Measurements from ENCODE around the gene DTD2.

The DTD2 gene

DNA sequence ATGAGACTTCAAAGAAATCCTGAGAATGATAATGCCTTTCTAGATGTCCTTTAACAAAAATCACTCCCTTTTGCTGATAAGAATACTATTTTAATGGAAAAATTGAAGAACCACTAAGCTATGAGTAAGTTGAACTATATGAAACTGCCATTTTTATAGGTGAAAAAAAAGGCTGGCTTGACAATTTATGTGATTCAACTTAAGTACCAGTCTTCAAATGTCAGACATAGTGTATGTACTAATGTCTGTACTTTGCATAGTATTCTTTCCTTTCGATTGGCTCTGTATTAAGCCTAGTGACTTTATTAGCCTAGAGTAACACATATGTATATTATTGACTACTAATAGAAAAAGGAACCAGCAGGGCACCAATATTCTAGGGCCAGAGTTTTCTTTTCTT lies 48.9 kb downstream of the DTD2 start:
- DNase-seq (ENCODE audit: low read depth in 4 of 4, low spot score in 1 of 4) = no peak

DNA sequence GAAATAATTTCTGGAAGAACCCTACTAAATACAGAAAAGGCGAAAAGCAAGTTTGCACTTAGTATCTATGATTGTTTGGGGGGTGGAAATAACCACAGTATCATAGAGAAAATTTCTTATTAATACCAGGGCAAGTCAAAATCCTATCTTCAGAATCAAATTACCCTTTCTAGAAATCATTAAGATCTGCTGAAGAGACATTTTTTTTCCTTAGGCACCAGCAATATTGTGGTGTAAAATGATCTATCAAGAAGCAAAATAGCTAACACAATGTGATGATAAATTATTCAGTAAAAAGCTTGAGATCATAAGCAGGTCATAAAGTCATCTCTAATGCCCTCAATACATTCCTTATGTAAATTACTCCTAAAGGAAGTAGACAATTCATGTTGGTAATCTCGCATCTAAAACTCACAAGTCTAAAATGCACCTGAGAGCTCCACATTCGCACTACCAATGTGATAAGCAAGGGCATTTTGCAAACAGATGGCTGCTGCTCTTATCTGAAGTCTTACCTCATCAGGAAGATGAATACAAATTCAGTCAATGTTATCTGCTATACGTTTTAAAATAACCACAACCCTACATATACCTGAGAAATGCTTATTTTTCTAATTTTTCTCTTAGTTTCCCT lies 51.6 kb downstream of the DTD2 start:
- DNase-seq (ENCODE audit: low read depth in 4 of 4, low spot score in 1 of 4) = no peak

DNA sequence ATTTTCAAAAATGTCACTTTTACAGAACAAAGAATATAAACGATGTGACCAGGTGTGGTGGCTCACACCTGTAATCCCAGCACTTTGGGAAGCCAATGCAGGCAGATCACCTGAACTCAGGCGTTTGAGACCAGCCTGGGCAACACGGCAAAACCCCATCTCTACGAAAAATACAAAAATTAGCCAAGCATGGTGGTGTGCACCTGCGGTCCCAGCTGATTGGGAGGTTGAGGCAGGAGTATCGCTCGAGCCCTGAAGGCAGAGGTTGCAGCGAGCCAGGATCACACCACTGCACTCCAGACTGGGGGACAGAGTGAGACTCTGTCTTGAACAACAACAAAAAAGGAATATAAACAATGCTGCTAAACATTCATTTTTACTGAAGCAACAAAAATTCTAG lies 52.2 kb downstream of the DTD2 start:
- DNase-seq (ENCODE audit: low read depth in 4 of 4, low spot score in 1 of 4) = no peak

DNA sequence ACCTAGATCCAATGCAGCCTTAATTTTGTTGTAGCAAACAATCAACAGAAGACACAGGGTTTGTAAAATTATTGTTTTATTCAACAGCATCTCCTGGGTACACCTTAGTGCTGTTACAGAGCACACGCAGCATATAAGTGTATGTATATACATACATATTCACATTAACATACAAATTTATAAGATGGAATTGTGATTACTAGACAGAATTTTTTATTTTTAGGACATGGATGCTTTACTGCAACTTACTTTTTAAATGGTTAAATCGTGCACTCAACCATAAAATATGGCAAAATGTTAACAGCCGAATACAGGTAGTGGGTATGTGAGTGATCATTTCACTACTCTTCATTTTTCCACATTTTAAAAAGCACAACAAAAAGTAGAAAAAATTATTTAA lies 53.6 kb downstream of the DTD2 start:
- DNase-seq (ENCODE audit: low read depth in 4 of 4, low spot score in 1 of 4) = no peak

DNA sequence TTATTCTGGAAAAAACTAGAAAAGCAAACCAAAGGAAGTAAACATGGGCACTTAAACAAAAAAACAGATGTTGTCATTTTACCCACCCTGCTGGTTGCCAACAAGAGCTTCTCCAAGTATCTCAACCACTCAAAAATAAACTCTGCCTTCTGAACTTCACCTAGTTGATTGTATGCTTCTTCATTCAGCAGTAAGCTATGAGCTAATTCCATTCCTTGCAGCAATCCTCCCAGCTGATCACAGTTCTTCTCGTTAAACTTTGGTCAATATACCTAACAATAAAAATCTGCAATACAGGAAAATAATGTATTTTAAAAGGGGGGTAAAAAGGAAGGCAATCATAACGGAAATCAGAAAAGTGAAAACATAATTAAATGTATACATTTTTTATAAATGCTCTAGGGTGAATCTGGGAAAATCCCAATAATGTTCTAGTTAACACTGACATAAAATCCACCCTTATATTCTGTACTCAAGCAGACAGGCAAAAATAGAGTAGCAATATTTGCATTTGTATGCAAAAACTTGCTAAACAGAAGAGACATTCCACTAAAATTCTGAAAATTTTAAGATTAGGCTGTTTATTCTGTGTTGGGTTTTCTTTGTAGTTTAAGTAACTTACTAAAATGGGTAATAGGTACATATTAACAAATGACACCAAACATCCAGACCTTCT lies 54.4 kb downstream of the DTD2 start:
- no peak for DNase-seq (ENCODE audit: low read depth in 4 of 4, low spot score in 1 of 4)

DNA sequence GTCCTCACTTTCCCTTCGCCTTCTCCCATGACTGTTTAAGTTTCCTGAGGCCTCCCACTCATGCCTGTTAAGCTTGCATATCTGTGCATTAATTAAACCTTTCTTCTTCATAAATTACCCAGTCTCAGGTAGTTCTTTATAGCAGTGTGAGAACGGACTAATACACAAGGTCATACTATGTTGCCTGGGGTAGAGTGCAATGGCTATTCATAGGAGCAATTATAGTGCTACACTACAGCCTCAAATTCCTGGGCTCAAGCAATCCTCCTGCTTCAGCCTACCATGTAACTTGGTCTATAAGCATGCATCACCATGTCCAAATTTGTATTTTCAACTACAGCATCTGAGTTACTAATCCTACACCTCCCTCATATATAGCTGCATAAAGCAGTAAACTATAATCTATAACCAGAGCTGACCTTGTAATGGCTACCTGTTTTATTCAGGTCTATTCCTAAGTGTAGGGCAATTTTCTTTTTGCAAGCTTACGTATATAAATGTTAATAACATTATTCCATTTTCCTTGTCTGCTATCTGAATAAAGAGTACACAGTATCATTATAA lies 55.9 kb downstream of the DTD2 start:
- DNase-seq (ENCODE audit: low read depth in 4 of 4, low spot score in 1 of 4) = no peak

DNA sequence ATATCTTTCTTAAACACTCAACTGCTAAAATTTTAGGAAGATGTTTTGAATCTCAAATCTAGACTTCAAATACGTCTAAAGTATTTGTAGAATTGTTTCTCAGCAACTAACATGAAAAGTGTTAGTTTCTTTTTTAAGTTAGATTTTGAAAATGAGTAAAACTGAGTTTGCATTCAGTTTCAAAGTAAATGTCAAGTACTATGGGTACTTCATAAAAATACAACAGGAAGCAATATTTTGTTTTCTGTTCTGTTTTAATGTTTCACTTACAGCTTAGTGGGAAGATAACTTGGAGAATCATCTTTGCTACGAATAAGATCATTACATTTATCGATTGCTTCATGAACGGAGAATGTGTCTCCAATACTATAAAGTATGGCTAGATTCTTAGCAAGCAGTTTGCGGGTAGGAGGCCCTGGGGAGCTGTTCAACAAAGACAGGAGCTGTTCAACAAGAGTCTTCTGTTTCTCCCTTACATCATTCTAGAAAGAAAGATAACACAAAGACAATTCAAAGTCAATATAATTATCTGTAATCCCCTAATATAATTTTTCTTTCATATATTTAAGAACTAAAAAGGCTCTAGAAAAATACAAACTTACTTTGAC lies 57.2 kb downstream of the DTD2 start:
- no peak for DNase-seq (ENCODE audit: low read depth in 4 of 4, low spot score in 1 of 4)

All from stimulated activated CD4-positive, alpha-beta T cell treated with anti-CD3 and anti-CD28 coated beads, Interleukin-1b, Interleukin-23, amount 100 ng/mL, for 24 hours (primary cell).